Lower leg skin (tissue), 4 donors: ENCODE results near the gene RAD9A. TPM values are rescaled to one million over a fixed set of nuclear protein-coding genes. Genes with fewer than 3 reads are reported as not detected.

Experiments
- DNase-seq, 2 donors: peaks; one replicate each; pipeline ENCODE4 v3.0.0-alpha.2; 2019; ENCODE audit warnings: low spot score in 2 of 2
- H3K4me3 ChIP-seq: fragments of 200-600 bp; sonication (generic); 2 replicates; pipeline ENCODE4 v1.5.1; 2017; ENCODE audit warnings: mild to moderate bottlenecking, low read depth; ENCODE audit not compliant: poor library complexity, severe bottlenecking
- POLR2A ChIP-seq, 2 donors: fragments of 450-650 bp; IDR thresholded peaks; one replicate each; pipeline ENCODE4 v1.6.1; 2016 to 2017; ENCODE audit warnings: antibody characterized with exemption in 2 of 2, mild to moderate bottlenecking in 1 of 2, moderate library complexity in 1 of 2
- WGBS, 2 donors: methylation state at CpG; one replicate each; pipeline ENCODE4 v1.1.5; 2018; 5-methylcytosine and 5-hydroxymethylcytosine counted together
- intact Hi-C: fragments of 100-400 bp; cut with DNase I; formaldehyde crosslinking; loops from one replicate; pipeline ENCODE4 v1.15.0; 2023; ENCODE audit warnings: low total_unique reads
- total RNA-seq, 4 donors: library from RNA; depleted of rRNA; stranded (reverse); fragments of >200 nt; gene quantifications; one replicate each; pipeline ENCODE4 v1.1.0, GENCODE V29; 2016
- TF ChIP-seq, protein P1 (sequence below), 3 donors: fragments of 450-650 bp; IDR thresholded peaks; one replicate each; pipeline ENCODE4 v1.5.1; 2016; ENCODE audit warnings: antibody characterized with exemption in 3 of 3, mild to moderate bottlenecking in 3 of 3, moderate library complexity in 2 of 3

The RAD9A gene
- total RNA-seq, 4 donors from 2014 or later: 24.9 to 28.5 (median 27.2) TPM

DNA sequence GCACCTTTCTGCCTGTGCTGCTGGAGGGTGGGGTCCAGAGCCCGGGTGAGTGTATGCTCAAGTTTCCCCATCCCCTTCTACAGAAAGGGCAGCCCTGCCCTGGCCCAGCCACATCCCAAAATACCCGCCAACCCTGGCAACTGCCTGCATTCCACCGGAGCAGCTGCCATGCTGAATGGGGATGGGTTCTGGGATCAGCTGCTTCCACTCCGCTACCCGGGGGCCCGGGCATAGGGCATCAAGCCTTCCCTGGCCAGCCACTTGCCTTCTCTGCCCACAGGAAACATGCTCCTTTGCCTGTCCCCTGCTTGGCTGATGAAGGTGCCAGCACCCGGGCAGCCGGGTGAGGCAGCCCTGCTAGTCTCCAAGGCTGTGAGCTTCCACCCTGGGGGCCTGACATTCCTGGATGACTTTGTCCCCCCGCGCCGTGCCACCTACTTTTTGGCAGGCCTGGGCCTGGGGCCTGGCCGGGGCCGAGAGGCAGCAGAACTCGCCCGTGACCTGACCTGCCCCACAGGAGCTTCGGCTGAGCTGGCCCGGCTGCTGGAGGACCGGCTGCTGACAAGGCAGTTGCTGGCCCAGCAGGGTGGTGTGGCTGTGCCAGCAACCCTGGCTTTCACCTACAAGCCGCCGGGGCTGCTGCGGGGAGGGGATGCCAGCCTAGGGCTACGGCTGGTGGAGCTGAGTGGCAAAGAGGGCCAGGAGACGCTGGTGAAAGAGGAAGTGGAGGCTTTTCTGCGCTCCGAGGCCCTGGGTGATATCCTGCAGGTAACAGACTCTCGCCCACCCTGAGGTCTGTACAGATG, 26.9 kb downstream of the RAD9A start:
- 37 to 45% methylated on average over 7 to 14 of the region's 26 CpGs for WGBS, 2 donors
- TF ChIP-seq POLR2A (IDR thresholded peaks at IDR 0.05): no peak
- TF ChIP-seq, protein P1, sequence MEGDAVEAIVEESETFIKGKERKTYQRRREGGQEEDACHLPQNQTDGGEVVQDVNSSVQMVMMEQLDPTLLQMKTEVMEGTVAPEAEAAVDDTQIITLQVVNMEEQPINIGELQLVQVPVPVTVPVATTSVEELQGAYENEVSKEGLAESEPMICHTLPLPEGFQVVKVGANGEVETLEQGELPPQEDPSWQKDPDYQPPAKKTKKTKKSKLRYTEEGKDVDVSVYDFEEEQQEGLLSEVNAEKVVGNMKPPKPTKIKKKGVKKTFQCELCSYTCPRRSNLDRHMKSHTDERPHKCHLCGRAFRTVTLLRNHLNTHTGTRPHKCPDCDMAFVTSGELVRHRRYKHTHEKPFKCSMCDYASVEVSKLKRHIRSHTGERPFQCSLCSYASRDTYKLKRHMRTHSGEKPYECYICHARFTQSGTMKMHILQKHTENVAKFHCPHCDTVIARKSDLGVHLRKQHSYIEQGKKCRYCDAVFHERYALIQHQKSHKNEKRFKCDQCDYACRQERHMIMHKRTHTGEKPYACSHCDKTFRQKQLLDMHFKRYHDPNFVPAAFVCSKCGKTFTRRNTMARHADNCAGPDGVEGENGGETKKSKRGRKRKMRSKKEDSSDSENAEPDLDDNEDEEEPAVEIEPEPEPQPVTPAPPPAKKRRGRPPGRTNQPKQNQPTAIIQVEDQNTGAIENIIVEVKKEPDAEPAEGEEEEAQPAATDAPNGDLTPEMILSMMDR (IDR thresholded peaks at IDR 0.05): no peak
- H3K4me3 ChIP-seq: no peak overlapping the region
- intact Hi-C loops: no loop called here
- no peak for DNase-seq

DNA sequence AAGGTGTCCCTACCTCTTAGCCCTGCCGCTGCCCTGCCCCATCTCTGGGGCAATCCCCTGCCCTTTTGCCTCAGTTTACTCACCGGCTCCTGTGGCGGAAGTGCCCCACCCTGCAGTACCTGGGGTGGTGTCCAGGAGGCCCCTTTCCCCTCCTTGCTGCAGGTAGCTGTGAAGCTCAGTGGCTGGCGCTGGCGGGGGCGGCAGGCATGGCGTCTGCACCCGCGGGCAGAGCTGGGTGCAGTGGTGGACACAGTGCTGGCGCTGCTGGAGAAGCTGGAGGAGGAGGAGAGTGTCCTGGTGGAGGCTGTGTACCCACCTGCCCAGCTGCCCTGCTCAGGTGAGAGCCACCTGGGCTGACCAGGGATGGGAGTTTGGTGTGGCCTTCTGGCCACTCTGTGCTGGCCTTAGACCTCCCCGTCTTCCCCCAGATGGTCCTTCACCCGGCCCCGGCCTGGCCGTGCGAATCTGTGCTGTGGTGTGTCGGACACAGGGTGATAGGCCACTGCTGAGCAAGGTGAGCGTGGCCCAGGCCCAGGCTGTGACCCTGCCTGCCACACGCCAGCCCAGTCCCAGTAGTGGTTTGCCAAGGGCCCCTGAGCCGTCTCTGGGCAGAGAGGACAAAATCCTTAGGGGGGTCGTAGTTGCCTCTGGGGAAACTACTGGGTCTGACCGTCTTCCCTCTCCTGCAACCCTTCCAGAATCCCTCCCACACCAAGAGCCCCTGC, 27.7 kb downstream of the RAD9A start:
- H3K4me3 ChIP-seq: no peak overlapping the region
- no peak for TF ChIP-seq POLR2A (IDR thresholded peaks at IDR 0.05)
- TF ChIP-seq, protein P1 (IDR thresholded peaks at IDR 0.05): no peak
- 84 to 89% methylated on average over 20 to 21 of the region's 21 CpGs for WGBS, 2 donors
- no peak for DNase-seq
- intact Hi-C loops: no loop called here

DNA sequence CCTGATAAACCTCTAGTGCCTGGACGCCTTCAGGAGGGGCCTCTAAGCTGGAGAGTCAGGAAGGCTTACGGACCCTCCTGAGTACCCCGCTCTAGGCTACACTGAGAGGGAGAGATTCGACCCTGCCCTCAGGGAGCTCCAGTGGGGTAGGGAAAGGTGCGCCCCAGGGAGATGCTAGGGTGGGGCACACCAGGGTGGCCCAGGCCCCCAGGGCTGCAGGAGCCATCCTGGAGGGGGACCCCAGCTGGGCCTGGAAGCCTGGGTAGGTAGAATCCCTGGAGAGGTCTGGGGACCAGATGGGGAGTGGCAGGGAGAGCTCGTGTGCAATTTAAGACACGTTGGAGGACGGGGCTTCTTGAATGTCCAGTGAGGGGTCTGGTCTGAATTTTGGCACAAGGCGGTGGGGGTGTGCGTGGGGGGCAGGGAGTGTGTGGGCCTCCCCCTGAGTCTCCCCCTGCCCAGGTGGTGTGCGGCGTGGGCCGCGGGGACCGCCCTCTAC, 28.4 kb downstream of the RAD9A start:
- intact Hi-C loops: no loop called here
- 21 to 31% methylated on average over 13 to 15 of the region's 15 CpGs for WGBS, 2 donors
- TF ChIP-seq POLR2A (IDR thresholded peaks at IDR 0.05): no peak
- TF ChIP-seq, protein P1 (IDR thresholded peaks at IDR 0.05): no peak
- DNase-seq: no peak
- peak overlapping the region; percentile 50 for H3K4me3 ChIP-seq

DNA sequence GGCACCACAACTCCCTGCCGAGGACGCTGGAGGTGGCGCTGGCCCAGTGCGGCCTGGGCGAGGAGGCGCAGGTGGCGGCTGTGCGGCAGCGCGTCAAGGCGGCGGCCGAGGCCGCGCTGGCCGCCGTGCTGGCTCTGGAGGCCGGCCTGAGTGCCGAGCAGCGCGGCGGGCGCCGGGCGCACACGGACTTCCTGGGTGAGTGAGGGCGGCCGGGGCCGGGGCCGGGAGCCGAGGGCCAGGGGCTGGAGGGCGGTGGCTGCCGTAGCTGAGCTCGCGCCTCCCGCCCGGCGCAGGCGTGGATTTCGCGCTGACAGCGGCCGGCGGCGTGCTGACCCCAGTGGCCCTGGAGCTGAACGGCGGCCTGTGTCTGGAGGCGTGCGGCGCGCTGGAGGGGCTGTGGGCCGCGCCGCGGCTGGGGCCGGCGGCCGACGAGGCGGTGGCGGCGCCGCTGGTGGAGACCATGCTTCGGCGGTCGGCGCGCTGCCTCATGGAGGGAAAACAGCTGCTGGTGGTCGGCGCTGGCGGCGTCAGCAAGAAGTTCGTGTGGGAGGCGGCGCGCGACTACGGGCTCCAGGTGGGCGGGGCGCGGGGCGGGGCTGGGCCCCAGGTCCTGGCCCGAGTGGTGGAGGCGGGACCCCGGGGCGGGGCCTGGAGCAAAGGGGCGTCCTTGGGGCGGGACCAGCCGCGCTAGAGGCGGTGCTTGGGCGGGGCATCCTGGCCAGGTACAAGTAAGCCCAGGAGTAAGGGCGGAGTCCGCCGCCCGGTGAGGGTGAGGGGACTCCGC, 29.1 kb downstream of the RAD9A start:
- H3K4me3 ChIP-seq: peak overlapping the region; percentile 50
- intact Hi-C loops: no loop called here
- TF ChIP-seq, protein P1 (IDR thresholded peaks at IDR 0.05): no peak
- no peak for TF ChIP-seq POLR2A (IDR thresholded peaks at IDR 0.05)
- 1 to 4% methylated on average over 24 to 58 of the region's 97 CpGs for WGBS, 2 donors
- peak; percentile 95 to 99 for DNase-seq

DNA sequence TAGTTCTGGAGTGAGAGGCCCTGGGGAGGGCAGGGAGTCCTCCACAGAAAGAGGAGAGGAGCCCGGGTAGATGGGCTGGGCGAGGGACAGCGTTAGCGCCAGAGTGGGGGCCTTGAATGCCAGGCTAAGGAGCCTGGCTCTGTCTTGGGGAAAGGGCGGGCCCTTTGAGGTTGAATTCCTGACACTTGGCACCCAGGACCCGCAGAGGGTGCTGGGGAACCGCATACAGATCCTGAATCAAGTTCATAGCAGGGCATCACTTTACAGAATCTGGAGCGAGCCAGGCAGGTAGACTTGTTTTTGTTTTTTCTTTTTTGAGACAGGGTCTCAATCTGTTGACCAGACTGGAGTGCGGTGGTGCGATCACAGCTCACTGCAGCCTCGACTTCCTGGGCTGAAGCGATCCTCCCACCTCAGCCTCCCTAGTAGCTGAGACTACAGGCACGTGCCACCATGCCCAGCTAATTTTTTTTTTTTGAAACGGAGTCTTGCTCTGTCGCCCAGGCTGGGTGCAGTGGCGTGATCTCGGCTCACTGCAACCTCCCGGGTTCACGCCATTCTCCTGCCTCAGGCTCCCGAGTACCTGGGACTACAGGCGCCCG, 29.7 kb downstream of the RAD9A start:
- DNase-seq: no peak
- intact Hi-C loops: no loop called here
- no peak overlapping the region for H3K4me3 ChIP-seq
- no peak for TF ChIP-seq POLR2A (IDR thresholded peaks at IDR 0.05)
- TF ChIP-seq, protein P1 (IDR thresholded peaks at IDR 0.05): no peak
- WGBS, 2 donors: 70 to 71% methylated on average over 22 of the region's 22 CpGs
